NT2/D1 (cell line): Measurements from ENCODE around the gene BPIFB2.

Source experiments
- YY1 ChIP-seq: IDR thresholded peaks from 2 replicates; pipeline ENCODE4 v1.6.1; 2011; ENCODE audit not compliant: insufficient read length, insufficient read depth
- ZNF274 ChIP-seq: IDR thresholded peaks from 2 replicates; pipeline ENCODE4 v1.6.1; 2011; ENCODE audit warnings: mild to moderate bottlenecking, low read depth, low read length

- TF ChIP-seq YY1 (no peak), ZNF274 (no peak)
Measured at GRCh38 chr20:33024243-33024560, 16.7 kb downstream of the BPIFB2 start.
